ENCODE measurements around the gene GH2.

DNA sequence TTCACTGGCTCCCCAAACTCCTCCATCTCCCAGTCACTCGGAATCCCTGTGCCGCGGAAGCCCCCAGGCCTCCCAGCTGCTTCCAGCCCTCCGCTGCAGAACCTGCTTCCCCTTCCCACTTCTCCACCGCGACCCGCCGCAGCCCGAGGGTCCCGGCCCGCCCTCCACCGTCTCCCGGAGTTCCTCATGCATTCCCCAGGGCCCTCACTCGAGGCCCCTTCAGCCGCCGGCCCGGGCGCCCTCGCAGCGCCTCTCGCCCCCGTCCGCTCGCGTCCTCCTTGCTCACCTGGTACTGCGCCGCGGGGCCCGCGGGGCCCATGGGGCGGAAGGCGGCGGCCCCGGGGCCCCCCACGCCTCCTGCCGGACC, 39.6 kb downstream of the GH2 start:
- TF ChIP-seq, protein P1, sequence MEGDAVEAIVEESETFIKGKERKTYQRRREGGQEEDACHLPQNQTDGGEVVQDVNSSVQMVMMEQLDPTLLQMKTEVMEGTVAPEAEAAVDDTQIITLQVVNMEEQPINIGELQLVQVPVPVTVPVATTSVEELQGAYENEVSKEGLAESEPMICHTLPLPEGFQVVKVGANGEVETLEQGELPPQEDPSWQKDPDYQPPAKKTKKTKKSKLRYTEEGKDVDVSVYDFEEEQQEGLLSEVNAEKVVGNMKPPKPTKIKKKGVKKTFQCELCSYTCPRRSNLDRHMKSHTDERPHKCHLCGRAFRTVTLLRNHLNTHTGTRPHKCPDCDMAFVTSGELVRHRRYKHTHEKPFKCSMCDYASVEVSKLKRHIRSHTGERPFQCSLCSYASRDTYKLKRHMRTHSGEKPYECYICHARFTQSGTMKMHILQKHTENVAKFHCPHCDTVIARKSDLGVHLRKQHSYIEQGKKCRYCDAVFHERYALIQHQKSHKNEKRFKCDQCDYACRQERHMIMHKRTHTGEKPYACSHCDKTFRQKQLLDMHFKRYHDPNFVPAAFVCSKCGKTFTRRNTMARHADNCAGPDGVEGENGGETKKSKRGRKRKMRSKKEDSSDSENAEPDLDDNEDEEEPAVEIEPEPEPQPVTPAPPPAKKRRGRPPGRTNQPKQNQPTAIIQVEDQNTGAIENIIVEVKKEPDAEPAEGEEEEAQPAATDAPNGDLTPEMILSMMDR (IDR thresholded peaks at IDR 0.05): no peak
- no peak for TF ChIP-seq ZFX (IDR thresholded peaks at IDR 0.05; ENCODE audit: borderline replicate concordance)
